Central memory CD4-positive, alpha-beta T cell (primary cell): ENCODE results near the gene TPSD1.
"Not testable (repeated sequence)": the region's sequence is repeated elsewhere in the genome, so short reads cannot be mapped to it uniquely, and the experiment has no call there.

Source experiments
- DNase-seq: peaks from one replicate; pipeline ENCODE4 v3.0.0; 2022

Gene TPSD1

DNA sequence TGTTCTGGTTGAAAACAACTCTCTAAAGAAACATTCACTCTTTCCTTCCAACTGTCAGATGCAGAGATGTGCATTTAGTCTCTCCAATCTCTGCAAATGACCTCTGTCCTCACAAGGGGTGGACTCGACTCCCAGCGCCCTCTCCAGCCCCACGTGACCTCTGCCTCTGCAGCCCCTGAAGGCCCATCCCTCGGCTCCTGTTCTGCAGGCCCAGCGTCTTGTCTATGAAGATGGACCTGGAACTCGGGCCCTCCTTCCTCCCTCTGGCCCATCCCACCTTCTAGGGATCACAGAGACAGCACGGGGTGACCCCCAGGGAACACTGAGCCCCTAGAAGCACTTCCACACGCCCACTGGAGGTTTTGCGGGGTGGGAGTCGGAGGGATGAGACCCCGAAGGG, 12.5 kb upstream of the TPSD1 start:
- DNase-seq: not testable (repeated sequence)

DNA sequence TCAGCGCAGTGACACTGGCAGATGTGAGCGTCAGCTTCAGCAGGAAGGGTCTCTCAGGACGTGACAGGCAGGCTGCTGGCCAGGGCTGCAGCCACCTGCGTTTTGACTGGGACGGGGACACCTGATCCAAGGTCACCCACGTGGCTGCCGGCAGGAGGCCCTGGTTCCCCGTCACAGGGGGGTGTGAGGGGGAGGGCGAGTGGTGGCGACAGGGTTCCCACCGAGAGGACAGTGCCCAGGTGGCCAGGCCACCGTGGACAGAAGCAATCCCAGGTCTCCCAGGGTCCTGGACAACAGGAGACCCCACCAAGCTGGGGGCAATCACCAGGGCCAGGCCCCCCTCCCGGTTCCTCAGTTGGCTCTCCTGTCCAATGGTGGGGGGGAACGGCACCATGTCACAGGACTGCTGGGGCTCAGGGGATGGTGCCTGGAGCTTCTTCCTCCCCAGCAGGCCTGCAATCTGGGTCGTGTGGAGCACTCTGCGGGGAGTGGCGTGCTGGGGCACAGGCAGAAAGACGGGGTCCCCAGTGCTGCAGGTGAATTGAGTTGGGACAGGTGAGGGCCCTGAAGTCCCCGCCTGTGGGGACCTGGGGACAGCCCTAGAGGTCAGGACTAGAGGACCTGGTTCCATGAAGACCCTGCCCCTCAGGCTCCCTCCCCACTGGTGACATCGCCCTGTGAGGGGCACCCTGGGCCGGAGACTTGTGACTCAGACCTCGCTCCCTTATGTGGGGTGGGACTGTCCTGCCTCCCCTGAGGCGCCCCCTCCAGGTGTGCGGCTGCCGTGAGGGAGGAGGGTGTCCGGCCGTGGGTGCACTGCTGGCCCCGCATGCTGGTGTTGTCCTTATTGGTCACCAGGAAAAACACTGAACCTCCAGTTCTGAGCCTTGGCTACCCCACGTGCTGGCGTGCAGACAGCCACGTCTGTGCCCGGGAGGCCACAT, 11.7 kb upstream of the TPSD1 start:
- DNase-seq: not testable (repeated sequence)

DNA sequence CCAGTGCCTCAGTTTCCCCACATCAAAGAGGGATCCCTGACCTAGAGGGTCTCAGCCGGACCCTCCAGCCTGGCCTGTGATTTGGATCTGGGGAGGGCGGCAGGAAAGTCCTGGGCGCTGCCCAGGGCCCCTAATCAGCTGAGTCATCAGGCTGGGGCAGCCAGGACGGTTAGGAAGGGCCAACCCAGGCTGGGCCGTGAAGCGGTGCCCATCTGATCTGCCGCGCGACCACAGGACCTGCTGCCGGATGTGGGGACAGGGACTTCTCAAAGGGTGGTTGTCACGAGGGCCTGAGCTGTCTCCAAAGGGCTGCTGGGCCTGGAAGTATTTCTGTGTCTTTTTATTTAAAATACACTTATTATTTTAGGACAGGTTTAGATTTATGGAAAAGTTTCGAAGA, 11.0 kb upstream of the TPSD1 start:
- DNase-seq: no peak

- no peak for DNase-seq
Observed at GRCh38 chr16:1245452-1246020, 10.3 kb upstream of the TPSD1 start.

- DNase-seq: not testable (repeated sequence)
Observed at GRCh38 chr16:1247903-1248537, 7.8 kb upstream of the TPSD1 start.

DNA sequence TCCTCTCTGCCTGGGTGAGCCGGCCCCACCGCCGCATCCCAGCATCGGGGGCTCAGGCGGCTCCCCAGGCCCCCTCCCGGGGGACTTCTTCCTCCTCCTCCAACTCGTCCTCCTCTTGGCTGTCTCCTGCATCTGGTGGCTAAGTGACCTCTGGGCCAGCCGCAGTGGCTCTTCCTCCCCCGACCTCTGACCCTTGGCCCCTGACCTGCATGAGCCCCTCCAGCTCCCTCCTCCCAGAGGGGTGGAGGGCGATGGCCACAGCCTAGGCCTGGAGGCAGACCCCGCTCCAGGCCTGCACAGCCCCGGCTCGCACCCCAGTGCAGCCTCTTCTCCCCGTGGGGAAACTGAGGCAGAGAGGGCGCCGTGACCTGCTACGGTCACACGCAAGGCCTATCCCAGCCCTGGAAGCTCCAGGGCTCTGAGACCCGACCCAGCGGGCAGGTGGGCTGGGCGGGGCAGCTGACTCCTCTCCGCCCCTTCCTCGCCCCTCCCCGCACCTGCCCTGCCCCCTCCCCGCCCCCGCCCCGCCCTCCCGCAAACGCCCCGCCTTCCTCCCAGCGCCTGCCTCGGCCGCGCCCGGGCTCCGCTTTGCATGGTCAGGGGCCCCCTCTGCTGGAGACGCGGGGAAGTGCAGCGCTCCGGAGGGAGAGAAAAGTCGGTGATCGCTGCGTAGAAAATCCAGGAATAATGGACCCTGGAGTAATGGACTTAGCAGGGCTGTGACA, 6.7 kb upstream of the TPSD1 start:
- not testable (repeated sequence) for DNase-seq

GRCh38 chr16:1253701-1254364, 2.0 kb upstream of the TPSD1 start:
- not testable (repeated sequence) for DNase-seq

- DNase-seq: not testable (repeated sequence)
Observed at GRCh38 chr16:1254821-1255220, 1.0 kb upstream of the TPSD1 start.

DNA sequence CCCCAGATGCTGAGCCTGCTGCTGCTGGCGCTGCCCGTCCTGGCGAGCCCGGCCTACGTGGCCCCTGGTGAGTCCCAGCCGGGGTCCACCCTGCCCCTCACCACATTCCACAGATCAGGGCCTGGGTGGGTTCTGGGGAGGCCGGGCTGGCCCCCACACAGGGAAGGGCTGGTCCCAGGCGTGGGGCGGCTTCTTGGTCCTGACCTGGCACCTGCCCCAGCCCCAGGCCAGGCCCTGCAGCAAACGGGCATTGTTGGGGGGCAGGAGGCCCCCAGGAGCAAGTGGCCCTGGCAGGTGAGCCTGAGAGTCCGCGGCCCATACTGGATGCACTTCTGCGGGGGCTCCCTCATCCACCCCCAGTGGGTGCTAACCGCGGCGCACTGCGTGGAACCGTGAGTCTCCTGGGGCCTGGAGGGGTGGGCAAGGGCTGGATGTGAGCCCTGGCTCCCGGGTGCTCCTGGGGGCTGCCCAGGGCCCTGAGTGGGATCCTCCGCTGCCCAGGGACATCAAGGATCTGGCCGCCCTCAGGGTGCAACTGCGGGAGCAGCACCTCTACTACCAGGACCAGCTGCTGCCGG, 516 bp downstream of the TPSD1 start:
- not testable (repeated sequence) for DNase-seq

- DNase-seq: no peak
Observed at GRCh38 chr16:1256874-1257322, 1.0 kb downstream of the TPSD1 start.

DNA sequence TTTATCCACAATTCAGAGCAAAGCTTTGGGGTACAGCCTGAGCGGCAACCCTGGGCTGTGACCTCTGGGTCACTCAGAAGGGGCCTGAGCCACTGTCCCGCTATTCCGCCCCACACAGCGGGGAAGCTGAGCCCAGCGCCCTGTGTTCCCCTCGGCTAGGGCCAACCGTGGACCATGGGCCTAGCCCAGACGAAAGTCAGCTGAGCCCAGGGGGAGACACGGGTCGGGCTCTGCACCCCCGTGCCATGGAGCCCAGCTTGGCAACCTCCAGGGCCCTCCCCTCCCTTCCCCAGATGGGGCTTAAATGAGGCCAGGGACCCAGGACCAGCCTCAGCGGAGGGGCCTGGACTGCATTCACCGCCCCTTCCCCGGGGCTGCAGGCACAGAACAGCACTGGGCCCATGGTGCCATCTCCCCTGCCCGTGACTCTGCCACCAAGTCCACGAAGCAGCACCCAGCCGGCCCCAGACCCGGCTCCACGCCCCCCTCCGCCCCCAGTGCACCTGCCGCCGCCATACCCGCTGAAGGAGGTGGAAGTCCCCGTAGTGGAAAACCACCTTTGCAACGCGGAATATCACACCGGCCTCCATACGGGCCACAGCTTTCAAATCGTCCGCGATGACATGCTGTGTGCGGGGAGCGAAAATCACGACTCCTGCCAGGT, 1.8 kb downstream of the TPSD1 start:
- no peak for DNase-seq

DNA sequence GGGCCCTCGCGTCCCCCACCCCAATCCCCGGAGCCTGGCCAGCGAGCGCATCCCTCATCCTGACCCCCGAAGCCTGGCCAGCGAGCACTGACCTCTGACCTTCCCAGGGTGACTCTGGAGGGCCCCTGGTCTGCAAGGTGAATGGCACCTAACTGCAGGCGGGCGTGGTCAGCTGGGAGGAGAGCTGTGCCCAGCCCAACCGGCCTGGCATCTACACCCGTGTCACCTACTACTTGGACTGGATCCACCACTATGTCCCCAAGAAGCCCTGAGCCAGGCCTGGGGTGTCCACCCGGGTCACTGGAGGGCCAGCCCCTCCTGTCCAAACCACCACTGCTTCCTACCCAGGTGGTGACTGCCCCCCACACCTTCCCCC, 2.3 kb downstream of the TPSD1 start:
- no peak for DNase-seq

DNA sequence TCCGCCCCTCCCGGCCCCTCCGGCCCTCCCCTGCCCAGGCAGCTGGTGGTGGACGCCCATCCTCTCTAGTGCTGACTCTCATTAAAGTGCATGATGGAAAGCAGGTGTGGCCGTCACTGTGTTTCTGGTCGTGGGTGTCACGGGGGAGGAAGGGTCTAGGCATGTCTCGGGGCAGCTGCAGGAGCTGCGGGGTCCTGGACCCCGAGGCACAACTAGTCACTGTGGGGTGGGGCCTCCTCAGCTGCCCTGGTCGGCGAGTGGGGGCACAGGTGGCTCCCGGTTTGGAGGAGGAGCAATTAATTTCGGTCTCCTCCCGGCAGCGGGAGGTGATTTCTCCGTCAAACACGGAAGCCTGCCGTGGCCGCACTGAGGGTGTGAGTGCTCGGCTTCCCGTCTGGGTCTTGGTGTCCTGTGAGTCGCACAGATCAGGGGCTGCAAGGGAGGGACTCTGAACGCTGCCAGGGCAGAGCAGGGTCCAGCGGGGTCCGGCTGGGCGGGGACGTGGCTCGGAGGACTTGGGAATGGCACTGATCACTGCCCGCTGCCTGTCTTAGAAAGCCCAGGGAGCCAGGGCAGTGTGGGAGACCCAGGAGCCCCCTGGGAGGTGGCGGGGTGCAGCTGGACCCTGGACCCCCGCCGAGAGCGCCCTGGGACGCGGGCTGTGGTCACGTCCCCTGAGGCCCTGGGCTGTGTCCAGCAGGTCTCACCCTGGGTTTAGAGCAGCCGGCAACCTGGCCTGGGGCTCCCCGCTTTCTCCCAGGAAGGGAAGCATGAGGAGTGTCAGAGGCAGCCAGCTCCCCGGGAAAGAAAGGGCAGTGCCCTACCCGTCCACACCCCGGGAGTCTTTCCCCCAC, 3.3 kb downstream of the TPSD1 start:
- no peak for DNase-seq

- DNase-seq: no peak
Observed at GRCh38 chr16:1259760-1260068, 3.8 kb downstream of the TPSD1 start.

DNA sequence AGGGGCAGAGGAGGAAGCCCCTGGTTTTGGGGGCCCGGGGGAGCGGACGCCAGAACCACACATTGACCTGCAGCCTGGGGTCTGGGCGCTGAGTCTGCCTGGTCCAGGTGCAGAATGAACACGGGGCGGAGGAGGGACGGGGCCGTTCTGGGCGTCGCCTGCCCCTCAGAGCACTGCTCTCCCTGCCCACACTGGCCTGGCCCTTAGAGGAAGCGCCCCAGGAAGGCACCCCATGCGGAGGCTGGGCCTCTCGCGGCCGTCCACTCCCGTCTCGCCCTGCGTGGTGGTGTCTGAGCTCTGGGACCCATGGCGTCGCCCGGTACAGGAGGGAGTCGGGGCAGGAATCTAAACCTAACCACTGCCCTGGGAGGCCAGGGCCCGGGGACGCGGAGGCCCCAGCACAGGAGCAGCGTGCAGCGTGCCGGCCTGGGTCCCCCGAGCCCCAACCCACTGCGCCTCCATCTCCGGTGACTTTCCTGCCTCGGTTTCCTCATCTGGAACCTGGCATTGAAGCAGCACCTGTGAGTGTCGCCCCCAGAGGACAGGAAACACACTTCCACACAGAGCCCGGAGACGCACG, 4.3 kb downstream of the TPSD1 start:
- DNase-seq: no peak

DNA sequence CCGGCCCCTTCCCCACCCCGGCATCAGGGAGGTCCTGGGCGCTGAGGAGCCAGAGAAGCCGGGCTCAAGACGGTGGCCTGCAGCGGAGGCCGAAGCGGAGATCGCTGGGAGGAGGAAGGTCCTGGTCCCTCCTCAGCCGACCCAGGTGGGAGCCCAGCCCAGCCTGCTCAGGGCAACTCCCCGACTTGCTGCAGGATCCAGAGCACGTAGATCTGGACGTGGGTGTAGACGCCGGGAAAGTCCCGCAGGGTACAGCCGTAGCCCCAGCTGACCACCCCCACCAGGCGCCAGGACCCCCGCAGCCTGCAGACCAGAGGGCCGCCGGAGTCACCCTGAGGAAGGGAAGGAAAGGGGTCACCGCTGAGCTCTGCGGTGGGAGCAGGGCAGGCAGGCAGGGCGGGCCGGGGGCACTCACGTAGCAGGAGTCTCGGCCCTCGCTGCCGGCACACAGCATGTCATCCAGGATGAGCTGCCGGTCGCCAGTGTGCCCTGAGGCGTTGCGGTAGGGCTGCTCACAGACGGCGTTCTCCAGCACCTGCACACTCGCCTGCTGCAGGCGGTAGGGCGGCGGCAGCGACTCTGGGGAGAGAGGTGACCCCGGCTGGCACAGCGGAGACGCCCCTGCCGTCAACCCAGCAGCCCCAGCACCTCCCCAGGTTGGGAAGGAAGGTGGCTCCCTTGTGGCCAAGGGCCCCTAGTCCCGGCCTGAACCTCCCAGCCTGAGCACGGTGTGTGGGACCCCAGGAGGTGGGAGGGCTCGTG, 5.4 kb downstream of the TPSD1 start:
- no peak for DNase-seq

GRCh38 chr16:1262210-1262845, 6.5 kb downstream of the TPSD1 start:
- no peak for DNase-seq

- DNase-seq: no peak
Observed at GRCh38 chr16:1262846-1263221, 7.0 kb downstream of the TPSD1 start.
